SK-N-SH treated with all-trans-retinoic acid at 6 μM for 48 hours (cell line): Measurements from ENCODE around the gene REPS2.

ENCODE experiments used
- ATAC-seq: fragments of 200-7000 bp; cut with Tn5 transposase; 3 replicates; pipeline ENCODE4 v1.9.1; 2020; ENCODE audit warnings: mild to moderate bottlenecking, moderate library complexity
- BACH2 ChIP-seq: fragments of 250-450 bp; sonication (Bioruptor Pico); IDR thresholded peaks from 2 replicates; pipeline ENCODE4 v1.9.0; 2021; ENCODE audit warnings: mild to moderate bottlenecking, borderline replicate concordance
- CREB5 ChIP-seq: fragments of 250-450 bp; sonication (Bioruptor Pico); IDR thresholded peaks from 2 replicates; pipeline ENCODE4 v1.5.1; 2020; ENCODE audit warnings: low read depth, mild to moderate bottlenecking, moderate library complexity
- CSDC2 ChIP-seq: fragments of 250-450 bp; sonication (Bioruptor Pico); IDR thresholded peaks from 2 replicates; pipeline ENCODE4 v1.5.0; 2020; ENCODE audit warnings: mild to moderate bottlenecking, moderate library complexity
- CSRNP3 ChIP-seq: fragments of 250-450 bp; sonication (Bioruptor Pico); IDR thresholded peaks from 2 replicates; pipeline ENCODE4 v1.5.1; 2021; ENCODE audit warnings: mild to moderate bottlenecking, moderate library complexity
- GLIS3 ChIP-seq: fragments of 250-450 bp; sonication (Bioruptor Pico); IDR thresholded peaks from 2 replicates; pipeline ENCODE4 v1.5.0; 2020; ENCODE audit warnings: mild to moderate bottlenecking, moderate library complexity
- ISL1 ChIP-seq: fragments of 250-450 bp; sonication (Bioruptor Pico); IDR thresholded peaks from 2 replicates; pipeline ENCODE4 v2.1.2; 2022; ENCODE audit warnings: mild to moderate bottlenecking, moderate library complexity
- OSR1 ChIP-seq: fragments of 250-450 bp; sonication (Bioruptor Pico); IDR thresholded peaks from 2 replicates; pipeline ENCODE4 v1.8.0; 2022; ENCODE audit warnings: moderate library complexity, mild to moderate bottlenecking, inconsistent platforms
- POU6F1 ChIP-seq: fragments of 250-450 bp; sonication (Bioruptor Pico); IDR thresholded peaks from 2 replicates; pipeline ENCODE4 v1.8.0; 2021; ENCODE audit warnings: low read depth, mild to moderate bottlenecking, moderate library complexity, borderline replicate concordance
- PPARA ChIP-seq: fragments of 250-450 bp; sonication (Bioruptor Pico); IDR thresholded peaks from 2 replicates; pipeline ENCODE4 v1.5.0; 2020; ENCODE audit warnings: mild to moderate bottlenecking, borderline replicate concordance
- RARB ChIP-seq: fragments of 250-450 bp; sonication (Bioruptor Pico); IDR thresholded peaks from 2 replicates; pipeline ENCODE4 v1.8.0; 2021; ENCODE audit warnings: mild to moderate bottlenecking, moderate library complexity
- SNAI2 ChIP-seq: fragments of 250-450 bp; sonication (Bioruptor Pico); IDR thresholded peaks from 2 replicates; pipeline ENCODE4 v1.5.0; 2020; ENCODE audit warnings: mild to moderate bottlenecking, moderate library complexity
- TCF4 ChIP-seq: fragments of 250-450 bp; sonication (Bioruptor Pico); IDR thresholded peaks from 2 replicates; pipeline ENCODE4 v1.8.0; 2021; ENCODE audit warnings: mild to moderate bottlenecking, moderate library complexity, borderline replicate concordance
- TOX ChIP-seq: fragments of 250-450 bp; sonication (Bioruptor Pico); IDR thresholded peaks from 2 replicates; pipeline ENCODE4 v1.8.0; 2021; ENCODE audit warnings: mild to moderate bottlenecking, moderate library complexity, borderline replicate concordance
- TSHZ2 ChIP-seq: fragments of 250-450 bp; sonication (Bioruptor Pico); IDR thresholded peaks from 2 replicates; pipeline ENCODE4 v1.5.0; 2020; ENCODE audit warnings: mild to moderate bottlenecking, moderate library complexity
- ZC3H10 ChIP-seq: fragments of 250-450 bp; sonication (Bioruptor Pico); IDR thresholded peaks from 2 replicates; pipeline ENCODE4 v1.5.1; 2021; ENCODE audit warnings: mild to moderate bottlenecking, moderate library complexity
- ZFP30 ChIP-seq: fragments of 450-650 bp; formaldehyde crosslinking; IDR thresholded peaks from 2 replicates; pipeline ENCODE4 v1.5.0; 2022; ENCODE audit warnings: mild to moderate bottlenecking, moderate library complexity
- ZNF565 ChIP-seq: fragments of 450-650 bp; formaldehyde crosslinking; conservative IDR thresholded peaks from 2 replicates; pipeline ENCODE4 v1.5.0; 2020; ENCODE audit warnings: low read depth, mild to moderate bottlenecking, moderate library complexity
- ZNF70 ChIP-seq: fragments of 450-650 bp; formaldehyde crosslinking; IDR thresholded peaks from 2 replicates; pipeline ENCODE4 v1.5.0; 2020; ENCODE audit warnings: mild to moderate bottlenecking, moderate library complexity
- ZNF8 ChIP-seq: fragments of 450-650 bp; formaldehyde crosslinking; IDR thresholded peaks from 2 replicates; pipeline ENCODE4 v1.5.0; 2020; ENCODE audit warnings: mild to moderate bottlenecking, moderate library complexity

The REPS2 gene

GRCh38 chrX:17052793-17053192 is 106.3 kb downstream of the REPS2 start:
- no peak for TF ChIP-seq POU6F1 (CRISPR knock-in tag)
- ATAC-seq, result no peak

- TF ChIP-seq TSHZ2 (CRISPR knock-in tag) (no peak), ZC3H10 (CRISPR knock-in tag) (no peak), TCF4 (CRISPR knock-in tag) (no peak), ZNF70 (no peak)
- no peak for ATAC-seq
These were observed 107.0 kb downstream of the REPS2 start for GRCh38 chrX:17053502-17053901.

- no peak for TF ChIP-seq ZNF8 (CRISPR knock-in tag)
- TF ChIP-seq ISL1, result no peak
- TF ChIP-seq RARB (CRISPR knock-in tag), result no peak
- no peak for TF ChIP-seq CSDC2 (CRISPR knock-in tag)
- no peak for TF ChIP-seq TSHZ2 (CRISPR knock-in tag)
- TF ChIP-seq ZNF565 (CRISPR knock-in tag), result no peak
- TF ChIP-seq SNAI2, result no peak
- no peak for TF ChIP-seq BACH2 (CRISPR knock-in tag)
- no peak for TF ChIP-seq PPARA (CRISPR knock-in tag)
- TF ChIP-seq CSRNP3 (CRISPR knock-in tag), result no peak
- TF ChIP-seq ZFP30 (CRISPR knock-in tag), result no peak
- no peak for TF ChIP-seq TOX (CRISPR knock-in tag)
- no peak for TF ChIP-seq ZC3H10 (CRISPR knock-in tag)
- TF ChIP-seq GLIS3 (CRISPR knock-in tag), result no peak
- TF ChIP-seq POU6F1 (CRISPR knock-in tag), result no peak
- no peak for TF ChIP-seq OSR1 (CRISPR knock-in tag)
- no peak for TF ChIP-seq CREB5 (CRISPR knock-in tag)
- TF ChIP-seq, all 23 proteins: peak for 0
- no peak for ATAC-seq
These were observed 110.6 kb downstream of the REPS2 start for GRCh38 chrX:17056868-17057608.
